GM12878 (cell line): ENCODE data around the gene TTLL11. TPM values are rescaled to one million over a fixed set of nuclear protein-coding genes. Genes with fewer than 3 reads are reported as not detected.

Source experiments
- ATAC-seq: fragments of 200-7000 bp; cut with Tn5 transposase; 3 replicates; pipeline ENCODE4 v1.9.1; 2020; ENCODE audit warnings: mild to moderate bottlenecking, moderate library complexity
- BruUV-seq: library from RNA; stranded (reverse); fragments of 400-500 nt; replicated peaks from 2 replicates; lab custom pipeline; 2021; lab: Mats Ljungman, UMichigan
- CTCF ChIA-PET: fragments of 300-600 bp; sonication (Branson Sonifier 250); formaldehyde crosslinking; extraction: SDS; loops from one replicate; lab custom pipeline; 2021; ENCODE audit warnings: inconsistent platforms; lab: Yijun Ruan, JAX
- POLR2A ChIA-PET: fragments of 350-600 bp; formaldehyde crosslinking; extraction: SDS; loops from one replicate; lab custom pipeline; 2021; ENCODE audit warnings: inconsistent platforms; lab: Charles Lee
- RAD21 ChIA-PET: fragments of 300-600 bp; sonication (Branson Sonifier 250); formaldehyde crosslinking; loops from one replicate; lab custom pipeline; 2023; ENCODE audit warnings: antibody characterized with exemption; ENCODE audit not compliant: unreplicated experiment; lab: Charles Lee
- SMC1A ChIA-PET: fragments of 300-600 bp; sonication (Branson Sonifier 250); formaldehyde crosslinking; loops from one replicate; lab custom pipeline; 2023; ENCODE audit not compliant: unreplicated experiment, uncharacterized antibody; lab: Charles Lee
- DNase-seq: peaks from one replicate; pipeline ENCODE4 v3.0.0-alpha.2; 2011; ENCODE audit warnings: low read depth, low spot score
- FAIRE-seq: peaks from 3 replicates; lab custom pipeline; 2011; peaks lifted over from hg19 to GRCh38; lab: Jason Lieb, UNC
- H2AFZ ChIP-seq: 2 replicates; pipeline ENCODE4 v1.6.0; 2011; ENCODE audit warnings: low read depth, low read length, control low read depth; ENCODE audit not compliant: control insufficient read depth
- H3K27ac ChIP-seq: 2 replicates; pipeline ENCODE4 v1.5.1; 2011; ENCODE audit warnings: control low read depth; ENCODE audit not compliant: control insufficient read depth, insufficient read depth
- H3K27me3 ChIP-seq, 2 experiments: replicated peaks in 1 of 2; 2 replicates each; pipeline versions ENCODE4 v1.6.0 to v1.6.1; 2011; ENCODE audit warnings: low read length in 1 of 2; ENCODE audit not compliant: control insufficient read depth in 2 of 2, insufficient read depth in 2 of 2
- H3K36me3 ChIP-seq, 2 experiments: 2 replicates each; pipeline ENCODE4 v1.5.1; 2011; ENCODE audit warnings: low read length in 1 of 2; ENCODE audit not compliant: control insufficient read depth in 2 of 2, insufficient read depth in 2 of 2
- H3K4me1 ChIP-seq: 2 replicates; pipeline ENCODE4 v1.6.1; 2011; ENCODE audit warnings: mild to moderate bottlenecking, low read length, moderate library complexity, mixed read lengths; ENCODE audit not compliant: control insufficient read depth, insufficient read depth
- H3K4me2 ChIP-seq: 2 replicates; pipeline ENCODE4 v1.6.0; 2011; ENCODE audit warnings: control low read depth; ENCODE audit not compliant: control insufficient read depth, insufficient read depth
- H3K4me3 ChIP-seq: fragments of 200-600 bp; sonication (generic); 2 replicates; pipeline ENCODE4 v1.5.1; 2016
- H3K79me2 ChIP-seq: 2 replicates; pipeline ENCODE4 v1.6.0; 2011; ENCODE audit warnings: low read length; ENCODE audit not compliant: control insufficient read depth, insufficient read depth
- H3K9ac ChIP-seq: 2 replicates; pipeline ENCODE4 v1.8.0; 2011; ENCODE audit warnings: low read length, control low read depth, mixed read lengths; ENCODE audit not compliant: control insufficient read depth, insufficient read depth
- H3K9me3 ChIP-seq: replicated peaks from 3 replicates; pipeline ENCODE4 v1.5.1; 2011; ENCODE audit warnings: mild to moderate bottlenecking, low read length; ENCODE audit not compliant: control insufficient read depth, insufficient read depth
- H4K20me1 ChIP-seq: 2 replicates; pipeline ENCODE4 v1.6.0; 2011; ENCODE audit not compliant: control insufficient read depth, insufficient read depth
- BCLAF1 ChIP-seq: fragments of 450-650 bp; IDR thresholded peaks from 2 replicates; pipeline ENCODE4 v1.6.1; 2017; ENCODE audit warnings: antibody characterized with exemption, mild to moderate bottlenecking, moderate library complexity
- EGR1 ChIP-seq, 2 experiments: IDR thresholded peaks; 1 replicate in 1 of 2; 2 replicates in 1 of 2; pipeline ENCODE4 v1.6.1; 2011 to 2012; ENCODE audit warnings: low read depth in 2 of 2, low read length in 2 of 2, borderline replicate concordance in 1 of 2, mild to moderate bottlenecking in 1 of 2, moderate library complexity in 1 of 2
- FOXM1 ChIP-seq: IDR thresholded peaks from 2 replicates; pipeline ENCODE4 v1.6.1; 2012; ENCODE audit warnings: low read depth, mild to moderate bottlenecking, inconsistent platforms, low read length, moderate library complexity
- HDAC6 ChIP-seq: fragments of 200-600 bp; sonication (generic); IDR thresholded peaks from one replicate; pipeline ENCODE4 v1.8.0; 2017; ENCODE audit warnings: antibody characterized with exemption; ENCODE audit not compliant: unreplicated experiment
- IRF4 ChIP-seq: IDR thresholded peaks from 2 replicates; pipeline ENCODE4 v1.6.1; 2011; ENCODE audit warnings: low read depth, low read length
- NR2C1 ChIP-seq: fragments of 450-650 bp; IDR thresholded peaks from 2 replicates; pipeline ENCODE4 v1.6.1; 2017; ENCODE audit warnings: antibody characterized with exemption, mild to moderate bottlenecking, moderate library complexity
- NR2F1 ChIP-seq: fragments of 450-650 bp; conservative IDR thresholded peaks from 2 replicates; pipeline ENCODE4 v1.6.1; 2017; ENCODE audit warnings: mild to moderate bottlenecking
- PML ChIP-seq: IDR thresholded peaks from 2 replicates; pipeline ENCODE4 v1.6.1; 2012; ENCODE audit warnings: low read length, inconsistent platforms
- RELB ChIP-seq: fragments of 450-650 bp; IDR thresholded peaks from 2 replicates; pipeline ENCODE4 v1.6.1; 2017; ENCODE audit warnings: low read depth, mild to moderate bottlenecking, moderate library complexity
- SUPT20H ChIP-seq: IDR thresholded peaks from 2 replicates; pipeline ENCODE4 v1.6.1; 2011; ENCODE audit warnings: low read depth, mild to moderate bottlenecking, low read length, moderate library complexity, borderline replicate concordance; ENCODE audit not compliant: control insufficient read depth
- USF1 ChIP-seq: IDR thresholded peaks from 2 replicates; pipeline ENCODE4 v1.6.1; 2011; ENCODE audit warnings: borderline replicate concordance, low read depth, mild to moderate bottlenecking, moderate library complexity, mixed read lengths, low read length; ENCODE audit not compliant: insufficient read depth; ENCODE audit errors: extremely low read length
- ZBTB11 ChIP-seq: fragments of 450-650 bp; formaldehyde crosslinking; IDR thresholded peaks from 2 replicates; pipeline ENCODE4 v1.5.0; 2022; ENCODE audit warnings: mild to moderate bottlenecking, missing genetic modification characterization
- WGBS: methylation state at CpG from one replicate; pipeline ENCODE4 v1.1.6; 2016; ENCODE audit warnings: low lambda C conversion rate; ENCODE audit not compliant: insufficient replicate concordance, insufficient coverage; ENCODE audit errors: missing lambda C conversion rate; 5-methylcytosine and 5-hydroxymethylcytosine counted together
- in situ Hi-C: fragments of 300-500 bp; cut with MboI; formaldehyde crosslinking; loops from 9 replicates; pipeline ENCODE4 v1.14.3; 2018; ENCODE audit warnings: mixed read lengths
- intact Hi-C: fragments of 100-400 bp; cut with micrococcal nuclease; formaldehyde crosslinking; loops from one replicate; pipeline ENCODE4 v1.14.2; 2022; ENCODE audit not compliant: unreplicated experiment
- polyA plus RNA-seq, 11 experiments: library from polyadenylated mRNA; depleted of rRNA in 4 of 11; unstranded in 6 of 11; stranded (reverse) in 5 of 11; fragments of >200 nt; fragmentation: Nextera tagmentation in 4 of 11; fragmentation: Illumina TruSeq in 1 of 11; extraction: Ambion mirVana in 4 of 11; extraction: Trizol in 1 of 11; gene quantifications; 1 replicate in 1 of 11; 2 replicates in 10 of 11; pipeline versions ENCODE4 v1.2.1 to v1.2.3, GENCODE V29; 2011 to 2016; ENCODE audit warnings: inconsistent platforms in 2 of 11, missing spikeins in 2 of 11, low read depth in 1 of 11
- total RNA-seq, 4 experiments: library from RNA; depleted of rRNA in 3 of 4; stranded (reverse); fragments of >200 nt in 3 of 4; fragmentation: Illumina TruSeq in 1 of 4; extraction: Trizol in 1 of 4; gene quantifications; 2 replicates each; pipeline versions ENCODE4 v1.2.1 to v1.2.3, GENCODE V29; 2013 to 2021

TTLL11 gene
- total and polyA plus RNA-seq, 10 of the 15 experiments (the other 5 are each of a cell fraction or from before 2014, with no cell fraction given), result 1.2 to 3.7 (median 2.9) TPM

- in situ Hi-C loops, result loop anchor here (5.0 to 10.0 kb wide), 3 partner anchors 230 to 690 kb away; no protein-coding TSS in a partner anchor
- intact Hi-C loops, result loop anchor here (10.0 kb wide), 1 partner anchor 578 kb away; no protein-coding TSS in a partner anchor
- ChIA-PET RAD21 (interaction anchor here (1.2 to 7.6 kb wide), 3 partner anchors 24 to 230 kb away, joined by 3 to 76 read pairs (median 3); no protein-coding TSS in a partner anchor), CTCF (interaction anchor here (0.6 to 11.7 kb wide), 19 partner anchors 10 to 686 kb away, joined by 3 to 190 read pairs (median 4); partner anchors contain the start of genes MORN5 and NDUFA8), SMC1A (interaction anchor here (0.6 to 4.4 kb wide), 6 partner anchors 13 to 233 kb away, joined by 3 to 41 read pairs (median 4); no protein-coding TSS in a partner anchor), POLR2A (interaction anchor here (0.7 kb wide), 1 partner anchor 142 kb away, joined by 6 read pairs; the partner anchor contains the start of genes MRRF and RBM18)
- no TSS peak for BruUV-seq
- Histone ChIP-seq H3K9ac (no peak overlapping the region), H3K4me2 (no peak overlapping the region), H2AFZ (no peak overlapping the region), H3K27me3 (peaks cover 2 to 10% of the 10 kb centered on the region in 2 experiments; a peak in 2 of 4 replicates), H3K79me2 (no peaks in the 10 kb centered on the region), H3K4me1 (no peaks in the 10 kb centered on the region), H3K4me3 (no peak overlapping the region), H4K20me1 (no peaks in the 10 kb centered on the region; the same call in 1 of the 2 replicates), H3K27ac (no peak overlapping the region), H3K9me3 (no peaks in the 10 kb centered on the region; the same call in 1 of the 3 replicates), H3K36me3 (no peaks in the 10 kb centered on the region)
- FAIRE-seq, result no peak
- no peak for ATAC-seq
- TF ChIP-seq USF1 (no peak), IRF4 (no peak), NR2C1 (no peak), ZBTB11 (CRISPR knock-in tag) (no peak), RELB (no peak), HDAC6 (no peak), PML (no peak), SUPT20H (no peak), EGR1 (IDR thresholded peaks at IDR 0.05; ENCODE audit: borderline replicate concordance in 1 of 2, low read depth in 2 of 2, low read length in 2 of 2) (no peak), NR2F1 (no peak), BCLAF1 (no peak), FOXM1 (no peak)
- no peak for DNase-seq
- WGBS, result 29% methylated on average over 6 of the region's 6 CpGs
These were observed 29.4 kb upstream of the TTLL11 start for GRCh38 chr9:122122468-122122867.
